ENCODE data around the gene SIK3.

Gene SIK3

DNA sequence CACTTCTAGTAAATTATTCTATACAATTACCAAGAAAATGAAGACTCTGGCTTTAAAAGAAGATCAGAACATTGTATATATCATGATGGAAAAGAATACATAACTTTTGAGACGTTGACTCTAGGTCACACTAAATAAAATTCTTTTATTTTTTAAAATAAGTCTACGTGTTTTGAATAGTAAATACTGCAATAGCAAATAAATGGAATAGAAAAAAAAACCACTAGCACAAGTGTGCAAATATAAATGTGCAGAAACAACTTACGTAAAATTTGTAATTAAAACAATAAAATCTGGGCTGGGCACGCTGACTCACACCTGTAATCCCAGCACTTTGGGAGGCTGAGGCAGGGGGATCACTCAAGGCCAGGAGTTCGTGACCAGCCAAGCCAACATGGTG, 17.9 kb downstream of the SIK3 start:
- in situ Hi-C loops (cut with HindIII; ENCODE audit: low sequenced_read_pairs) = no loop called here

GRCh38 chr11:117076941-117077691, 21.1 kb downstream of the SIK3 start:
- in situ Hi-C loops (cut with HindIII; ENCODE audit: low sequenced_read_pairs) = no loop called here

GRCh38 chr11:117075186-117075585, 23.0 kb downstream of the SIK3 start:
- in situ Hi-C loops (cut with HindIII; ENCODE audit: low sequenced_read_pairs) = no loop called here

GRCh38 chr11:117074119-117074518, 24.1 kb downstream of the SIK3 start:
- in situ Hi-C loops (cut with HindIII; ENCODE audit: low sequenced_read_pairs) = no loop called here

DNA sequence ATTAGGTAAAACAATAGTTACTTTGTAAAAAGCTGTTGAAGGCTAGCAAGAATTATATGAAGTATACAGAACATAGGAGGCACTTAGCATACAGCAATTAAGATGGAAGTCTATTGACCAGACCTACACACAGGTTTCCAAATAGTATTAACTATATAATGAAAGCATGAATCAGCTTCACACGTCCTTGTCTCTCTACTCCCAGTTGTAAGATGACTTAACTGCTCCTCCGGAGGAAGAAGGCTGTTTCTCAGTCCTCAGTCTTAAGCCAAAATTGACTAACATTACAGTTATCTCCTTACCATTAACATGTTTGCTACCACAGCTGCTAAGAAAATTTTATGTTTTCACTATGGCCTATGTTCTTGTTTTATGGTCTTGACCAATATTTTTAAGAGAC, 24.7 kb downstream of the SIK3 start:
- in situ Hi-C loops (cut with HindIII; ENCODE audit: low sequenced_read_pairs) = no loop called here

DNA sequence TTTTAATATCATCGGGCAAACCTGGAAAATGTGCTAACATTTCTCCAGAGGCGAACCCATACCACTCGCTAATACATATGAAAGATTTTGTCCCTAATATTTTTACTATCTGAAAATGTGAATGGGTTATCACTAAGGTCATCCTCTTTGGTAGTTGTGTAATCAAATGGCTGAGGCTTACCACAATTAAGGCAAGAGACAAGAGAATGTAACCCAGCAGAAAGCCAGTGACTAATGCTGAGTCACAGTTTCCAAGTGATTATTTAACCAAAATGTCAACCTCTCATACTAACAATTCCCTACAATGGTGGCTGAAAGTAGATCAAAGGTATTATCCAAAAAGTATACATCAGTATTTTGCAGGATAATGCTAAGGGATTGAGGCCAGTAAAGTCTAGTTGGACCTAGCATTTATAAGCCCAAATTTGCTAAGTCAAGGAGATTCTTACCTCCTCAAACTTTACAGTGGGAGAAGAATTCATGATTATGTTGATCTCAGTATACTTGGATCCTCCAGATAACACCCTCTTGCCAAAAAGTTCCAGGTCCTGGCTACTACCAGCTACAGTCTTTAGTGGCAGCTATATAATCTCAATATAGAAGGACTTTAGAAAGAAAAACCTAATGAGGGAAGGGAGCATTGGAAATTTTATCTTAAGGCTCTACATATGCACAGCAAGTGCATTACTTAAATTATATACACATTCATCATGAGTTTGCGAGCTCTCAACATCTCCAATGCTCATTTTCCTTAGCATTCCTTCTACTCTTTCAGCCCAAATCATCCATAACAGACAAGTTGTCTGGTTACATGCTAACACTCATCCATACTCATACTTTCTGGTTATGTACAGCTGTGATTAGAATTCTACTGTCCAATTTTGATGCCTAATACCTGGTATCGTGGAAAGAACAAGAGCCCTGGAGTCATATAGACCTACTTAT, 25.4 kb downstream of the SIK3 start:
- in situ Hi-C loops (cut with HindIII; ENCODE audit: low sequenced_read_pairs) = no loop called here

GRCh38 chr11:117071344-117071787, 26.9 kb downstream of the SIK3 start:
- in situ Hi-C loops (cut with HindIII; ENCODE audit: low sequenced_read_pairs) = no loop called here

DNA sequence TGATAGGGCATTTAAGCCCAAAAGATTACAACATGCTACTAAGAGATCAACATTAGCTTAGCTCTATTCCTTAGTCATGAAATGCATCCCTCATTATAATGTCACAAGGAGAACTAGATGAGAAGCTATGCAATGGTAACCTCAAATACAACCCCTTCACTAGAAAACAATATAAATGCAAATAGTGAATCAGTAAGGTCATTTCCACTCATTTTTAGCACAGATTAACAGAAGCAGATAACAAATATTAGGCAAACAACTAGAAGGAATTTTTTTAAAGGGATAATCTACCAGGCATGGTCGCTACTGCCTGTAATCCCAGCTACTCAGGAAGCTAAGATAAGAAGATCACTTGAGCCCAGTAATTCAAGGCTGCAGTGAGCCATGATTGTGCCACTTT, 28.2 kb downstream of the SIK3 start:
- in situ Hi-C loops (cut with HindIII; ENCODE audit: low sequenced_read_pairs) = no loop called here

DNA sequence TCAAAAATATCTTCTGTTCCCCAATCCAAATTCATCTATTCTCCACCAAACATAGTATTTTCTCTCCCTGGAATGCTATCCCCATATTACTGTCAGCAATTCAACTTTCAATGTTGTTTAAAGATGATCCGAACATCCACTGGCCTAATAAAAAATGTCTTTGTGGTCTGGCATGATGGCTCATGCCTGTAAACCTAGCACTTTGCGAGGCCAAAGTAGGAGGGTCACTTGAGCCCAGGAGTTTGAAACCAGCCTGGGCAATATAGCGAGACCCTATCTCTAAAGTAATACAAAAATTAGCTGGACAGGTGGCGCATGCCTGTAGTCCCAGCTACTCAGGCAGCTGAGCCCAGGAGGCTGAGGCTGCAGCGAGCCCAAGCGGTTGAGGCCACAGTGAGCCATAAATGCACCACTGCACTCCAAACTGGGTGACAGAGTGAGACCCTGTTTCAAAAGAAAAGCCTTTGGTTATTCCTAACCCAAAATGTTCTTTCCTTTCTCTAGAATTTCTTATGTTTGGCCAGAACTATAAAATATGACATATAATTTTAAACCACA, 29.8 kb downstream of the SIK3 start:
- in situ Hi-C loops (cut with HindIII; ENCODE audit: low sequenced_read_pairs) = no loop called here

DNA sequence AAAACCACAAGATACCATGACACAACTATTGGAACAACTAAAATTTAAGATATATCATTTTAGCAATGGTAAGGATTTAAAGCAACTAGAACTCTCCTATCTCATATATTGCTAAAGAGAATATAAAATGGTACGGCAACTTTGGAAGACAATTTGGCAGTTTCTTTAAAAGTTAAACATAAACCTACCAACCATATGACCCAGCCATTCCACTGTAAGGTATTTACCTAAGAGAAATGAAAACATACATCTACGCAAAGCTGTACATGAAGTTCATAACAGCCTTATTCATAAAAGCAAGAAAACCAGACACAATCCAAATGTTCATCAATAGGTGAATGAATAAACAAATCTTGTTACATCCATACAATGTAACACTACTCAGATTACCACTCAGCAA, 31.3 kb downstream of the SIK3 start:
- in situ Hi-C loops (cut with HindIII; ENCODE audit: low sequenced_read_pairs) = no loop called here

DNA sequence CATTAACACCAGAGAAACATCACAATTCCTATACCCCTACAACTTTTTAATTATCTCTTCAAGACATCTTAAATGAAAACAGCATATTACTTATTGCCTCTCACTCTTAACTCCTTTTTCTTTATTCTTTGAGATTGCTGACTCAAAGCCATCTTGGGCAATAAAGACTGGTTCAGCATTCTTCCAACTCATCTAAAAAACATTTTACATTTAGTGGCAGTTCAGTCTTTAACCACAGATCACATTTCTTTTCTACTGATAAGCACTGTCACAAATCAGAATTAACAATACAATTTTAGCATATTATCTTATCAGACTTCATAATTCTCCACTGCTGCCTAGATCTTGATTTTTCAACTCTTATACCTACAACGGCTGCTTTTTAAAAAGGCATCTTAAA, 34.0 kb downstream of the SIK3 start:
- in situ Hi-C loops (cut with HindIII; ENCODE audit: low sequenced_read_pairs) = no loop called here

DNA sequence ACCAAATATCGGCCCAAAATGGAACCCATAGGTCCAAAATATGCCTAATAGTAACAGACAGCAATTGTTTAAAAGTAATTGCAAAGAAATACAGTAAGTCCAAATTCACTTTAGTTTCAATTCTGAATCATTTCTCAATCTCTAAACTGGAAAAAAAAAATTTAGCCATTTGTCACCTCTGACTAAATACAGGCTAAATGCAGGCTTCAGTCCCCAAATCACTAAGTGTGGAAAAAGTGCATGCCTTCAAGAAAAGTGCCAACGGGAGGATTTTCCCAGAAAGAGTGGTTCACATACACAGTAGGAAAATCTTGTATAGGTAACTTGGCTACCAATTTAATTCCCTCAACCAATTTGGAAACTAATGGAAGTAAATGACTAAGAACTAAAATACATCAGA, 35.7 kb downstream of the SIK3 start:
- in situ Hi-C loops (cut with HindIII; ENCODE audit: low sequenced_read_pairs) = no loop called here

- in situ Hi-C loops (cut with HindIII; ENCODE audit: low sequenced_read_pairs) = no loop called here
These were observed 37.0 kb downstream of the SIK3 start for GRCh38 chr11:117061256-117061655.

- in situ Hi-C loops (cut with HindIII; ENCODE audit: low sequenced_read_pairs) = no loop called here
These were observed 38.5 kb downstream of the SIK3 start for GRCh38 chr11:117059611-117060148.

GRCh38 chr11:117058761-117059261, 39.4 kb downstream of the SIK3 start:
- in situ Hi-C loops (cut with HindIII; ENCODE audit: low sequenced_read_pairs) = no loop called here

- in situ Hi-C loops (cut with HindIII; ENCODE audit: low sequenced_read_pairs) = no loop called here
These were observed 40.5 kb downstream of the SIK3 start for GRCh38 chr11:117057727-117058126.

DNA sequence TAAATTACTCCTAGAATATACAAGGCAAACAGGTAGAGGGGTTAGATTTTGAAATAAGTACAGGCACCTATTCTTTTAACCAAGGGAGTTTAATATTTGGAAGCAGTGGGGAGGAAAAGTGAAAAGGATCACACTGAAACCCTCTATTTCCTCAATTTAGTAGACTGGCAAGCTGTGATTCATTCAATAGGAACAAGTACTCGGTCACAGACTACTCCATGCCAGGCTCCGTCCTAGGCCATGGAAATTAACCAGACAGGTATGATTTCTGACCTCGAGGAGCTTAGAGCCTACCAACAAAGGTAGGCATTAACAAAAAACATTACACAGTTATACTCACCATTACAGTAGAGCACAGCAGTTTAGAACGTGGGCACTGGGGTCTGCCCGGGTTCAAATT, 40.9 kb downstream of the SIK3 start:
- in situ Hi-C loops (cut with HindIII; ENCODE audit: low sequenced_read_pairs) = no loop called here

- in situ Hi-C loops (cut with HindIII; ENCODE audit: low sequenced_read_pairs) = no loop called here
These were observed 42.8 kb downstream of the SIK3 start for GRCh38 chr11:117055469-117055868.

GRCh38 chr11:117054382-117054781, 43.8 kb downstream of the SIK3 start:
- in situ Hi-C loops (cut with HindIII; ENCODE audit: low sequenced_read_pairs) = no loop called here

DNA sequence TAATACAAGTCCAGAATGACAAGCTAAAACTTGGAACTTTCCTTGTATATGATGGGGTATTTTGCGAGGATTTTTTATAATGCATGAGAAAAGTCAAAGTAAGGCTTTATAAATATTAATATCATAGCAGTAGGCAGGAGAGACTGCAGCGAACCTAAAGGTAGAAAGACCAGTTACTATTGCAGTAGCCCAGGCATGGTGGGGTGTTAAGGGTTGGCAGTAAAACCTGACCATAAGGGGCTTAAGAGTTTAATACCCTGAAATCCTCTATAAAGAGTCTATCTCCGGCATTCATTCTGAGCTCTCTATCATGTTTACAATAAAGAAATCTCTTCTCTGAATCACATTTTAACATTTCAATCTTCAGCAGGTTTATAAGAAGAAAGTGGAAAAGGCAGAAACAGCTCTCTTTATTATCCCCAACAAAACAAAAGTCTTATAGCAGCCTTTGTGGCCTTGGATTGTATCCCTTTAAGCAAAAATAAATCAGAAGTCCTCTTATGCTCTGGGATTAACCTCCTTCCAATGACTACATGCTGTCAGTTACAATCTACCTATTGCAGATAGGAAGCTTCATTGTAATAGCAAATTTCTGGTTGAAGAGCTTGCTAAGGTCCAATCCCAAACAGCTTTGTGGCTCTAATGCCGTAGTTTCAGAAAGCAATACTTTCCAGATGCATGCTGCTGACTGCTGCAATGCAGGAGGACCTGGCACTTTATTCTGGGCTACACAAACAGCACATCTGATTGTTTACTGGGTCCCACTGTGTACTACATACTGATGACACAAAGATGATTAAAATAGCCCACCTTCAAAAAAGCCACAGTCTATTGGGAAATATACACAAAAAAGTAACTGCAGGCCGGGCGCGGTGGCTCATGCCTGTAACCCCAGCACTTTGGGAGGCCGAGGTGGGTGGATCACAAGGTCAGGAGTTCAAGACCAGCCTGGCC, 45.8 kb downstream of the SIK3 start:
- in situ Hi-C loops (cut with HindIII; ENCODE audit: low sequenced_read_pairs) = no loop called here
